HG03378 (cell line): ENCODE data around the gene CHST12.

Experiments used
- ATAC-seq: cut with Tn5 transposase; IDR thresholded peaks from one replicate; pipeline ENCODE4 v1.9.1; 2021; ENCODE audit warnings: mild to moderate bottlenecking, moderate library complexity; ENCODE audit not compliant: unreplicated experiment

Gene CHST12

DNA sequence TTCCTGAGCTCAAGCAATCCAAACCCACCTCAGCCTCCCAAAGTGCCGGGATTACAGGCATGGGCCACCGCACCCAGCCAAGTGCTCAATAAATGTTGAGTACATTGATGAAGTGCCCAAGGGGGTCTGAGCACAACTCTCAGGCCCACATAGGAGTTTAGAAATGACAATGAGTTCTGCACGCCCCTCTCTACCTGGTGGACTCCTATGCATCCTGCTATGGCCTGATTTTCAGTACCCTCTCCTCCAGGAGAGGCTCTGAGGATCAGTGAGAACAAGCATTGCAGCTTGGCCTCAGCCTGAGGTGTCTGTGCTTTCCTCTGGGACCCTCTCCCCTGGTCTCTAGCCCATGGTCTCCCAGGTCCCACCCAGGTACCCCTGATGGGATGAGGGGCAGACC lies 93.7 kb downstream of the CHST12 start:
- ATAC-seq, result no peak

DNA sequence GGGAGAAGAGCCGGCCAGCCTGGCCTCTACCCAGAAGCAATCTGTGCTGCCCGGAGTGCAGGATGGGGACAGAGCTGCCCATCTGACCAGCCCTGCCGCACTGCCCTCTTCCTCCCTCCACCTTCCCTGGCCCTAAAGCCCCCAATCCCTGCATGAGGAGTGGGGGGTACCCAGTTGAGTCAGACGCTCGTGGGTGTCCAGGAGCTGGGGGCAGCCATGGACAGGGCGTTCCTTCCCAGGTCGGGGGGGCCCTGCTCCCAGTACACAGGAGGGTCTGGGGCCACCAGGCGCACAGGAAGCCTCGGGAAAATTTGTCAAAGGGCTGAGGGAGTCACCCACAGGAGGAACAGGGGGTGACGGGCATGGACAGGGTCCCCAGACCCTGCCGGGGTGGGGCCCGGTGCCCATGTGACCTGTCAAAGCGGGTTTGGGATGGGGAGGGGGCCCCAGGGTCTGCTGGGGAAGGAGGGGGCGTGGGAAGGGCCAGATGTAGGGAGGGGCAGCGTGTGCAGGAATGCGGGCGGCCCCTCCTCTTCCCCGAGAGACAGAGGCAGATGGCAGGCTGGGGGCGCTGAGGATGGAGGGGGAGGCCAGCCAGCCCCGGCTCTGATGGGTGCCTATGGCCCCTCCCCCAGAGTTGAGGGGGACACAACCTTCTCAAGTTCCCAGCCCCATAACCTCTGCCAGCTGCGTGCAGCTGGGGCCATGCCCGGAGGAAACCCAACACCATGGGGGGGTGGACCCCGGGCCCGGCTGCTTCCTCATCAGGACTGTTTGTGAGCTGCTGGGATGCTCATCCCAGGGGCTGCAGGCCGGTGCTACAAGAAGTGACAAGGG lies 94.3 kb downstream of the CHST12 start:
- ATAC-seq, result no peak
